ENCODE data around the gene ZDHHC21.
A peak's percentile ranks its signal among the peaks of the same experiment; 100 is the strongest.

ZDHHC21 gene

DNA sequence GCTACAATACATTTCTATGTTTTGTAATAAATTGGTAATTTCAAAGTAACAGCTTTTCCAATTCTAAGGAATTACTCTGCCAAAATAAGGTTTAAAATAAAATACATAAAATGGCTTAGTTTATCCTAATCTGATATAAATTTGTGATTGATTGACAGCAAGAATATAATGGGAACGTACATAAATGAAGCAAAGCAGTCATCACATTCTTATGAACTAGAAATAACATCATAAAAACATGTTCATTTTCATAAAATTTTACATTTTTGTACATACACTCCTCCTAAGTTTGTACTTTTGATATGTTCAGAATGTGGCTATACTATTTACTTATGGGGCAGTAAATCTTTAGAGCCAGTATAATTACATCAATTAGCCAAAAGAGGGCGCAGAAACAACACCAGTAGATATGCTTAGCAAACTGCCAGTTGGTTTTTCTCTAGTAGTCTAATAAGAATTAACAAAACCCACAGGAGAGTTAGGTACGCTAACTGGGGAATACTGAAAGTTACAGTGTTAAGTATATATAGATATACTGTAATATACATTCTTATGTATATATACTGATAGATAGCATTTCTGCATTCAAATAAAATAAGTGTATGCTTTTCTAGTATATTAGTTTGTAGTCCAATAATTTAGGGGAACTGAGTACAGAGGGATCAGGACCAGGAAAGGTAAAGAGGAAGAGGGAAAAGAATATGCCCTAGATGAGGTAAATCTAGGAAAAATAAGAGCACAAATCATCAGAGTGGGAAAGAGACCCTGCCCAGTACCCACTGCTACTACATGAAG lies 76.8 kb downstream of the ZDHHC21 start:
- DNase-seq (ENCODE audit: low spot score): peak; percentile 33

DNA sequence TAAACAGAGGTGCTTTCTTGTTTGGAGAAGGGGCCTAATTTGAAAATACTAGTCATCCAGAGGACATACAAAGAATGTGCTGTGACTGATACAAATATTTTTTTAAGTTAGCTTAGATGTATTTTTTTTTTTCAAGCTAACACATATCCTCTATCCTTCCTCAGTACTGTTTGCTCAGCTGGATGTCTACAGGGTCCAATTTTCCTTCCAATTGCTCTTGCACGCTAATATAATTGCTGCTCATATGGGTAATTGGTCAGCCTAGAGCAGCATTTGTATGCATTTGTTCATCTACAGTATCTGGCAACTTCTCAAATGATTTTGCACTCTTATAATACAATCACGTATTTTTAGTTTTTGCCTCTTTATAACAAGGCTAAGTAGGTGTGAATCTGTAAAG lies 84.7 kb downstream of the ZDHHC21 start:
- no peak for DNase-seq (ENCODE audit: low spot score)

DNA sequence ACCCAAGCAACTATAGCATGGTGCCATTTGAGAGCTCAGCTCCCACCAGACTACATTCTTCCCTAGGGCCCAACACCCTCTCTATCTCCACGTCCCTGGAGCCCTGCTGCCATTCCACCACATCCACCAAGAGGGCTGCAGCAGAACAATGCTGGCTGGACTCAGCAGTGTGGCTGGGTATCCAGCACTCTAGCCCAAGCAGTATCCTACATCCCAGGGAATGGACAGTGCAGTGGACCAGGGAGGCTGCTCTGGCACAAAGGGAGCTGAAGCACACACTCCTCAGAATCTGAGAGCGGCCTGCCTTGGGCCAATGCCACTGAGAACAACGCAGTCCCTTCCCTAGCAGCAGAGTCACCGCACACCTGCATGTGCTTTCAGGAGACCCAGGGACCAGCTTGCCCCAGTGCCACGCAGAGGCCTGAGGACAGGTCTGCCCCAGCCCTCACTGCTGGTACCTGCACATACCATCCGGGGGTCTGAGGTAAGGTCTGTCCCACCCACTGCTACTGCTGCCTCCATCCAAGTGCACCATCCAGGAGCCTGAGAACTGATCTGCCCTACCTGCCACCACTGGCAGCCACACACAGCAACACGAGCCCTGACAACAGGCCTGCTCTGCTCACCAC lies 95.9 kb downstream of the ZDHHC21 start:
- DNase-seq (ENCODE audit: low spot score): no peak

DNA sequence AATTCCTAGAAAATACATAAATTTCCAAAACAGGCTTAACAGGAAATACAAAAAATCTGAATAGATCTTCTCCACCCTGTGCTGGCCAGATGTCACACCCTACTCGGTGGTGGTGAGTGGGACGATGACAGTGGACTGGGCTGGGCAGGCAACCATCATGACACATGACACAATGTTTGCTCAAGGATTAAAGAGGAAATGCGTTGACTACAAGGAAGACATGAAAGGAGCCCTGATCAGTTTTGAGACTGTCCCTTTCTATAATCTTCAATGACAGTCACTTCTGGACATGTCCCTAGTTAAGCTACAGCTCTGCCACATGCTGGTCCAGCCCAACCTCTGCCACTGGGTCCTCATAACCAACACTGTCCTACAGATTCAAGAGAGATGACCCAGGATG lies 99.8 kb downstream of the ZDHHC21 start:
- DNase-seq (ENCODE audit: low spot score): no peak

DNA sequence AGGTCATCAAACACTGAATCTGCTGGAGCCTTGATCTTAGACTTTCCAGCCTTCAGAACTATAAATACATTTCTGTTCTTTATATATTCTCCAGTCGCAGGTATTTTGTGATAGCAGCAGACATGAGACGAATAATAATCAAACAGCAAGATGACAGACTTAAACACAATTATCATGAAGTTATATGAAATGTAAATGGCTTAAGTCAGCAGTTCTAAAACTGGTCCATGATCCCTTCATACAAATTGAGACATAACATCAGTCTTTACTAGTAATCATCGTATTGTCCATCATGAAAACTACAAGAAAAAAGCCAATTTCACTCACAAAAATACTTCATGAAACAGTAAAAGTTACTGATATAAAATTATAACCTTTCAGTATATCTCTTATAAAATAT lies 101.8 kb downstream of the ZDHHC21 start:
- no peak for DNase-seq (ENCODE audit: low spot score)

DNA sequence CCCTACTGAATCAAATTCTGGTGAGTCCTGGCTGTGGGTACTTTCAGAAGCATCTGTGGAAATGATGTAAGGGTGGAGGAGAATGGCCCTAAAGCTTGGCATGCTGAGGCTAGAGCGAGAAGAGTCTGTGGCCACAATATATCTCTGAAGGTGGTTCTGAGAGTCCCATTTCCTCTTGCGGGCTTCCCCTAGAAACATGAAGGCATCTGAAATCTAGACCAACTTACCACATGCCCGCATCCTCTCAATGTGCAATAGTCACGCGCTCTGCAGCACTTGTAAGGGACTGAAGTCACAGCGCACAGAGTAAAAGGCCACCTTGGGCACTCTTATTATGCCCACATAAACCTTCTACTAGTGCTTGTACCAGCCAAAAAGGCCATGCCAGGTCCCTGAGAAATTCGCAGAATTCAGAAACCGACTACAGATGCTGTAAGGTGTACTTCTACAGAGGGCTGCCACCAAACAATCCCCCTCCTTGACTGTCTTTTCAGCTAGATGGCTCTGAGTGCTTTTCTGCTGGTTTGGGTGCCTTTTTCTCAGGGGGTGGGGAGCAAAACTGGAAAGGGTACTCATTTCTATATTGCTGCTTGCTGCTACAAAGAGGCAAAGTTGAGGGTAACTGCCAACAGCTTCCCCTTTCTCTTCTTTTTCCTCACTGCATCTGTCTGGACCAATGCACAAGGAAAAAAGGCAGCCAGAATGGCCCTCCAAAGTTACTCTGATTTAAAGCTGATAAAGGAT lies 107.3 kb downstream of the ZDHHC21 start:
- no peak for DNase-seq (ENCODE audit: low spot score)

DNA sequence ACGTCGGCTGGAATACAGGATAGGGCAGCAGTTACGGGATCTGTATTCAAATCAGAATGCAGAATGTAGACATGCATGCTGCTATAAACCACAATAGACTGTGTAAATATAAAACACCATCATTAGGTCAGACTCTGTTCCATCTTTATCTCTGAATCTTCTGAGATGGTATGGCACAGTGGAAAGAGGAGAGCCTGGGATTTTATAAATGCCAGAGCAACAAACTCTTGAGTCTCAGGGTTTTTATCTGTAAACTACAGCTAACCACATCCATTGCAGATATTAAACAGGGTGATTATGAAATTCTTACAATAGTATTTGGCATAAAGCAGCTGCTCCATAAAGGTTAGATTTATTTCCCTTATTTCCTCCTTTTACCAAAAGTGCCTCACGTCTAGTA lies 108.7 kb downstream of the ZDHHC21 start:
- no peak for DNase-seq (ENCODE audit: low spot score)

DNA sequence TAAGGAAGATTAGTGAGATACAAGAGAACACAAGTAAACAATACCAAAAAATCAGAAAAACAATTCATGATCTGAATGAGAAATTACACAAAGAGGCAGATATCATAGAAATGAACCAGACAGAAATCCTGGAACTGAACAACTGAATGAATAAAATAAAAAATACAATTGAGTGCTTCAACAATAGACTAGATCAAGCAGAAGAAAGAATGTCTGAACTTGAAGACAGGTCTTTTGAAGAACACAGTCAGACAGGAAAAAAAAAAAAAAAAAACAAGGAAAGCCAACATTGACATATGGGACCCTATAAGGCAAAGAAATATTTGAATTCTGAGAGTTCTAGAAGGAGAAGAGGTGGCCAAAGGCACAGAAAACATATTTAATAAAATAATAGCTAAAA lies 115.2 kb downstream of the ZDHHC21 start:
- DNase-seq (ENCODE audit: low spot score): no peak

DNA sequence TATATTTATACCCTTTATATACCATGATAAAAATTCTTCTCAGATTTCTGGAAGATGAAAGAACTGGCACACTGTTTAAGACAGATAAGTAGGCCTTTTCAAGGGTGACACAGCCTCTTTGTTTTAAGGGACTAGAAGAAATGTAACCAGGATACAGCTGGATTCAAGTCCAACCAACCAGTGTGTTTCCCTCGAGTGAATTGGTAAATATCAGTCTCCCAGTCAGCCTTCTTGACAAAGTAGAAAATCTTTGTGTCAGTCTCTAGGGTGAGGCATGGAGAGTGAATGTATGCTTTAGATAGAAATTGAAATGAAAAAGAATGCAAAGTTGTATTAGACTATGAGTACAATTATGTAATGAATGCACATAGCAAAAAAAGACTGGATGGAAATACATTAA lies 119.1 kb downstream of the ZDHHC21 start:
- no peak for DNase-seq (ENCODE audit: low spot score)

DNA sequence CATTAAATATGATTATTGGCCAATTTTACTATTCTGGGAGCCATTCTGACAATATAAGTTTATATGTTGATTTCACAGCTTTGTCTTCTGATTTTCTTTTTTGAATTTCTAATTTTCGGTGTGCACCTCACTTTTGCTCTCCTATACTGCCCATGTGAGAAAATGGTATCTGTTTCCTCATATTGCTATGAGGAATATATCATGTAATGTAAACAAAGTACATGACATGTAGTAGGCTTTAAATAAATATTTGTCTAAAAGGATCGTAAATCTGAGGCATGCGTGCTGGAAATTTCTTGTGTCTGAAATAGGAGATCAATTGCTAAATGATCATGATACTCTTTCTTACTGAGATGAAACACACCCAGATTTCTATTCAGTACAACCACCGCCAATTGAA lies 119.9 kb downstream of the ZDHHC21 start:
- no peak for DNase-seq (ENCODE audit: low spot score)

DNA sequence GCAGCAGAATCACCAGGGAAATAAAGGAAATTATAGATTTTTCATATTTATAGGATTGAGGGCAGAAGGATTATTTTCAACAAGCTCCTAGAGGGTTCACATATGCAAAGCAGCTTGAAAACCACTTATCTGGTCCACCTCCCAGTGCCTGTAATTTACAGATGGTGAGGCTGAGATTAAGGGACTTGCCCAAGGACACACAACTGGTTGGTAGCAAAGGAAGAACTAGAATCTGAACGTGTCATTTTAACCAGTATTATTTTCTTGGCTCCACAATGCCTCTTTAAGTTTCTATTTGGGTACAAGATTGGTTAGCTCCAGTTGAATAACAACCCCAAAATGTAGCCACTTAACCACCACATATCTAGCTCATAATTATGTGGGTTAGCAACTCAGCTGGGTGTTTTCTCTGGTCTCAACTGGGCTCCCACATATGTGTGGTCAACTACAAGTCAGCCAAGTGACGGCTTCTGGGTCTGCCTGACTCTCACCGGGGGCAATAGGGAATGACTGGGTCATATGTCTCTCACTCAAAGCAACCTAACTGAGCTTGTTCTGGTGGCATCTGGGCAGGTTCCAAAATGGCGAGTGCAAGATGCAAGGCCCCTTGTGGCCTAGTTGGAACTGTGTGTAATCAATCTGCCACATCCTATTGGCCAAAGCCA lies 127.7 kb downstream of the ZDHHC21 start:
- DNase-seq (ENCODE audit: low spot score): no peak

DNA sequence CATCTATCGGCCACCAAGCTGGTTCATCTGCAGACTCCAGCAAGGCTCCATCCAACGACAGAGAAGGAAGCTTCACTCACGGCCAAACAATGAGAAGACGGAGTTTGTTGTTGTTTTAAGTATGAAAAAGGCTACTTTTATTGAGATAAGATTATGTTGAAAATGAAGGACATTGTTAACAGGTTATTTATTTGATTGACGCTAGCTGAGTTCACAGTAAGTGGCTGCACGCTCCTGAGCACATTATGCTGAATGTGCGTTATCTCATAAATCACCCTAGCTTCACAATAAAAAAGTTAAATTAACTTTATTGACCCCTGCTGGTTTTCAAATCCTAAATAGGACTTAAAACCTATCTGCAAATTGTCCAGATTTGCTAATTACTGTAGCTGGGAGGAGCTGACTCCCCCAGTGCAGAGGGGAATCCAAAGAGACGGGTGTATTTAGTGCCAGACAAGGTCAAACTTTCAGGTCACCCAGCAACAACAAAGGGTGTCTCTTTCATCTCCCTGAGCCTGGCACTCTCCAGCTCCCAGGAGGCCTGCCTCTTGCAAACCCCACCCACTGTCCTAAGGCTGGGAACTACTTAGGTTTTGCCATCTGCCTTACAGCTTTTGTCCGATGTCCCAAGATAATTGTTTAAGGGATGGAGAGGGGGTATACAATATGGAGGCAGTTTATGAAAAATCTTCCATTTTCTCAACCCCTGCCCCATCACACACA lies 129.2 kb downstream of the ZDHHC21 start:
- DNase-seq (ENCODE audit: low spot score): no peak

DNA sequence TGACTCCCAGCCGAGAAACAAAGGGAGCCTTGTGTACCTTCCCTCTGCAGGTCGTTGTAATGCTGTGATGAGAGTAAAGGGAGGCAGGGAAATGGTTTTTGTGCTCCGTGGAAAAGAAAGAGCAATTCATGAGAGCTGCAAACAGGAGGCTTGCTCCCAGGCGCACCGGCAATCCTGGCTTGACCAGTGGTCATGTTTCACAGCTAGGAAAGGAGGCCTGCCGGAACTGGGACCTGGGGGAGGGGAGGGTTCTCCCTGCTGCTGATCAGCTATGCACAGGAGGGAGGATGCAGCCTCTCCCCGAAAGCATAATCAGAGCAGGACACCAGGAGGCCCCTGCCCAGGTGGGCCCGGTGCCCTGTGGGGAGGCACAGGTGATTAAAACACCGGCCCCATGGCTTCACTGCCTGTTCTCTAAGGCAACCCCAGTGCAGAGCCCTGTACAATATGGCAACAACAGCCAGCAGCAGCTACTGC lies 131.3 kb downstream of the ZDHHC21 start:
- DNase-seq (ENCODE audit: low spot score): no peak

Data from CD4-positive, alpha-beta T cell treated with Interleukin-15 for 4 hours (primary cell).